NCI-H345 treated with DMSO at 0.1 percent for 48 hours (cell line): ENCODE results near the gene ZNRF4.
"Not testable (repeated sequence)": the region's sequence is repeated elsewhere in the genome, so short reads cannot be mapped to it uniquely, and the experiment has no call there.

Source experiments
- DNase-seq: peaks from one replicate; lab custom pipeline; 2025; ENCODE audit not compliant: unreplicated experiment; lab: John Stamatoyannopoulos, UW

ZNRF4 gene

GRCh38 chr19:5470264-5470671 is 15.1 kb downstream of the ZNRF4 start:
- no peak for DNase-seq

GRCh38 chr19:5472286-5472685 is 17.1 kb downstream of the ZNRF4 start:
- no peak for DNase-seq

DNA sequence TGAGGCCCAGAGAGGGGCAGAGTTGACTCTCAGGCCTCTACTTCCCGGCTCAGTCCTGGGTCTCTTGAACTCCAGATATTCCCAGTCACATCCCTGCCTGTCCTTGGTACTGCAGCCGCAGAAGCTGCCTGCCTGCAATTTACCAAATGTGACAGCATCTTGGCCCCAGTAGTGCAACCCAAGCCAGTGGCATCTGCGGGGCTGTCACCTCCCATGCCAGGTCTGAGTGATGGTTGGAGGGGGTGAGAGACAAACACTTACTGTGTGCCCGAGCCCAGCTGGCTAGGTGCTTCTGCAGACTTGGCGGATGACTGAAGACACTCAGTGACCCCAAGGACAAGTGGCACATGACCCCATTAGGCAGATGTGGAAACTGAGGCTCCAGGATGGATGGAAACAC is 18.4 kb downstream of the ZNRF4 start:
- no peak for DNase-seq

DNA sequence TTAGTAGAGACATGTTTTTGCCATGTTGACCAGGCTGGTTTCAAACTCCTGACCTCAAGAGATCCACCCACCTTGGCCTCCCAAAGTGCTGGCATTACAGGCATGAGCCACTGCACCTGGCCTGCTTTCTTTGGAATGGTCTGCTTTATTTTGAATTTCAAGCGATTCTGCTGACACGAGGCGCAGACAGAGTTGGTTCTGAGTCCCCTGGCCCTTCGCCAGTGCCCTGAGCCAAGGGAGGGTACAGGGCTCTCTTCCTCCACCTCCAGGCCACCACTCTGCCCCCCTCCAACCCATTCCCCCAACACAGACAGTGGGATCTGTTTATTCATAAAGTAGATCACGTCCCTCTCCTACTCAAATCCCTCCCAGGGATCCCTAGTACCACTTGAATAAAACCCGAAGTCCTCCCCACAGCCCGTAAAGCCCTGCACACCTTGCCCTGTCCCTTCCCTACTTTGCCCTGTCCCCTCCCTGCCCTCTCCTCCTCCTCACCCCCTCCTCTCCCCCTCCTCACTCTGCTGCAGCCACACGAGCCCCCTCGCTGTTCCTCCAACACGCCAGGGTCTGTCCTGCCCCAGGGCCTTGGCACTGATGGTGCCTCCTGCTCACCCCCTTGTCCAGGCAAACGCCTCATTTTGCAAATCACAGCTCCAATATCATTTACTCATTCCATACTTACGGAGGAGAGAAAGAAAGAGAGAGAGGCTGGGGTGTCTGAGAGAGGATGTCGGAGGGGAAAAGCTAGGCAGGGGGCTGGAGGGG is 22.4 kb downstream of the ZNRF4 start:
- no peak for DNase-seq

GRCh38 chr19:5478241-5478924 is 23.2 kb downstream of the ZNRF4 start:
- no peak for DNase-seq

DNA sequence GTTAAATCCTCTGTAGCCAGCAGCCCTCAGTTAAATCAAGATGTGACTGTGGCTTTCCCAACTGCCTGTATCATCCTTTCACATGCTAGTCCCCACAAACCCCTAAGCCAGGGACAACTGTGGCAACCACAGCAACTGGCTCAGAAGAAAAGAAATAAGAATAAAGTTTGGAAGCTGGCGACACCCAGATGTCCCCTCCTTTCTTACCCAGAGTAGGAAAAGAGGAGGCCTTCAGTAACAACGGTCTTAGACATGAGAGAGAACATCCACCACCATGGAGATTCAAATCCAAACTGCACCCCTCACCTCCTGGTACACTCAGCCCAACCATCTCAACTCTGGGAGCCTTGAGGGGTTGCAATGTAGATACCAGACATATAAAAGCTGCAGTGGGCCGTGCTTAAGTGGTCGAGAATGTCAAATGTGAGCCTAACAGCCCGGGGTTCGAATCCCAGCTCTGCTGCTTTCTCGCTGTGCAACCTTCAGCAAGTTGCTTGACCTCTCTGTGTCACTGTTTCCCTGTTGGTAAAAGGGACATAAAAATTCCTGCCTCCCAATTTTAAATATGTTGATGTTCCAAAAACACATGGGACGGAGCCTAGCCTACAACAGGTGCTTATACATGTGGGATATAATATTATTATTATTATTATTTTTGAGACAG is 23.8 kb downstream of the ZNRF4 start:
- DNase-seq, result no peak

DNA sequence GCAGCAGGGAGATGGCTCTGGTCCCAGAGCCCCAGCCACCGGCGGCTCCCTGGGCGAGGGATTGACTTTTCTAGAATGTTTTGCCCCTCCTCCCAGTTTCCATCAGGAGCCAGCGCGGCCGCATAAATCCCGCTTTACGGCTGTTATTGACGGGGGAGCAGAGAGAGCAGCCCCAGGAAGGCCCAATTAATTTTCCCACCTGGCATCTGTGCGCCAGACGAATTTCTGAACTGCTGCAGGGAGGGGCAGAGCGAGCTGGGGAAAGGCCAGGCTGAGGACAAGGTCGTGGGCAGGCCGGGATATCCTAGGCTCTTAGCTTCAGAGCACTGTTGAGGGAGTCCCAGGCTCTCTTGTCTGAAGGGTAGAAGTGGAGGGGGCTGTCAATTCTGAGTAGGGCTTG is 24.7 kb downstream of the ZNRF4 start:
- no peak for DNase-seq

- DNase-seq, result no peak
Observed at GRCh38 chr19:5480427-5480836, 25.2 kb downstream of the ZNRF4 start.

GRCh38 chr19:5481957-5482356 is 26.7 kb downstream of the ZNRF4 start:
- DNase-seq, result no peak

DNA sequence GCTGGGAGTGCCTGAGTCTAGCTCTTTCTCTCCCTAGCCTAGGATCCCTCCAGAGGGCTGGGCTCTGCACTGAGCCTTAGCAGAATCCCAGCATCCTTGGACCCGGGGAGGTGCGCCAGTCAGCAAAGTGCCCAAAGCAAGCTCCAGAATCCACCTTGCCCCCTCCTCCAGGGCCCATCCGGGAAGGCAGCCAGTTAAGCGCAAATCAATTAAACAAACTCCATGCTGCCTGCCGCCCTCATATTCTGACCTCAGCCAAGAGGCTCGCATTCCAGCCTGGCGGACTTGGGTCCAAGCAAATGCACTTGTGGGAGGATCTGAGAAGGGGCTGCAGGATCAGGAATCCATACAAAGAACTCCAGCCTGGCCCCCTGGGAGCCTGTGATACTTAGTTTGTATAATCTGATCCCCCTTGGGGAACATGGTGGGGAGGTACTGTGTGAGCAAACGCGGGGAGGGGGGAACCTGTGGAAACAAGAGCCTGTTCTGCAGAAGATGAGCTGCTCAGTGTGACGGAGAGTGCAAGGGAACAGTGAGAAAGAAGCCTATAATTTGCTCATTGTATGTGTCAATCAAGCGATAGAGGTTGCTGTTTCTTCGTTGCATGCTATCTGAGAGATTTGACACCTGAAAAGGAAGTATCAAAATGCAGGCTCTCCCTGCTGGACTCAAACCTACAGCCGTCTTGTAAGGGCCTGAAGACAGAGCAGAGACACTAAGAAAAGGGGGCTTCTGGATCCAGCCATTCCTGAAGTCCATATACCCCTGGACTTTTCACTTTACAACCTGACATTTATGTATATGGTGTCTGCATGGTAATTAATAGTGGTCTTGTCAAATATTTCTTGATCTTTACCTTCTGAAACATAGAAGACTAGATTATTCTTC is 29.4 kb downstream of the ZNRF4 start:
- DNase-seq, result no peak

DNA sequence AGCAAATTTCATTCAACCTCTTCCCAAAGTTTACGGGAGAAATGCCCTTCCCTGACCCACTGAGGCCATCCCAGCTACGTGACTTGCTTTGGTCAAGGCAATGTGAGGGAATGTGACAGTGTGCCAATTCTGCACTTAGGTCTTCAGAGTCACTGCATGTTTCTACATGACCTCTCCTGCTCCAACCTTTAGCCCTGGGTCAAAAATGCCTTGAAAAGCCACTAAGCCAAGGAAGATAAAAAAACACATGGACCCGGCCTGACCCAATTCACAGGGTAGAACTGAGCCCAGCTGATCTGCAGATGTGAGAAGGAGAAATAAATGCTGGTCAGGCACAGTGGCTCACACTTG is 30.0 kb downstream of the ZNRF4 start:
- DNase-seq, result no peak

- not testable (repeated sequence) for DNase-seq
Observed at GRCh38 chr19:5485658-5486057, 30.4 kb downstream of the ZNRF4 start.

DNA sequence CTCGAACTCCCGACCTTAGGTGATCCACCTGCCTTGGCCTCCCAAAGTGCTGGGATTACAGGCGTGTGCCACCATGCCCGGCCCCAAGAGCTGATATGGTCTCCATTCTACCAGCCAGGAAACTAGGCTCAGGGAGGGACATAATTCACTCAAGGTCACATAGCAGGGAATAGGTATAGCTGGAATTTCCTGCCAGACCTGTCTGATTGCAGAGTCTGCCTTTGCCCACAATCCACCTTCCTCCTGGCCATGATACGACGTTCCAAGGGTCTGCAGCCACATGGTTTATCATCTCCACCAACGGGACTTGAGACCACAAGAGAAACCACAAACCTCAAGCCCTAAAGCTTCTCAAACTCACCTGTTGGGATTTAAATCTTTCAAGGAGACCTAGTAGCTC is 32.0 kb downstream of the ZNRF4 start:
- no peak for DNase-seq

GRCh38 chr19:5489551-5489950 is 34.3 kb downstream of the ZNRF4 start:
- no peak for DNase-seq

- DNase-seq, result no peak
Observed at GRCh38 chr19:5491565-5491964, 36.3 kb downstream of the ZNRF4 start.

- DNase-seq, result no peak
Observed at GRCh38 chr19:5492281-5492634, 37.0 kb downstream of the ZNRF4 start.

GRCh38 chr19:5492635-5493409 is 37.6 kb downstream of the ZNRF4 start:
- no peak for DNase-seq

GRCh38 chr19:5494773-5495172 is 39.6 kb downstream of the ZNRF4 start:
- DNase-seq, result no peak

DNA sequence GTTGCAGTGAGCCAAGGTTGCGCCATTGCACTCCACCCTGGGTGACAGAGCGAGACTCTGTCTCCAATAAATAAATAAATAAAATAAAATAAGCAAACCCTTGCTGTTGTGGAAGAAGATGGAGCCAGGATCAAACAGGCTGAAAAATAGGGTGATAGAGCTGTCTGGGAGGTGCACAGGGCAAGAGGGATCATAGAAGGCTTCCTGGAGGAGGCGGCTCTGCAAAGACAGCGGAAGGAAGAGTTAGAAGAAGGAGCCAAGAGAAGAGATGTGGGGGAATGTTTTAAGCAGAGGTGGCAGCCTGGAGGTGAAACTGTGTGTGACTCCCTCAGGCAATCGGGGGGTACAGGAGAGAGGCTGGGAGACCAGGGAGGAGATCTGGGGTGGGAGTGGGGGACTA is 40.6 kb downstream of the ZNRF4 start:
- DNase-seq, result no peak

GRCh38 chr19:5497297-5497696 is 42.1 kb downstream of the ZNRF4 start:
- no peak for DNase-seq
